Calu3 (cell line): ENCODE results near the gene RERE. TPM values are rescaled to one million over a fixed set of nuclear protein-coding genes. Genes with fewer than 3 reads are reported as not detected.

Experiments used
- BruUV-seq: library from RNA; stranded (reverse); fragments of 400-500 nt; replicated peaks from 2 replicates; lab custom pipeline; 2021; lab: Mats Ljungman, UMichigan
- CTCF ChIA-PET: fragments of 300-600 bp; sonication (Branson Sonifier 250); formaldehyde crosslinking; loops from one replicate; lab custom pipeline; 2022; ENCODE audit warnings: antibody characterized with exemption; lab: Charles Lee
- DNase-seq: peaks from one replicate; pipeline ENCODE4 v3.0.0; 2022
- H3K27ac Mint-ChIP-seq: one replicate; pipeline ENCODE4 v1.8.0; 2022; ENCODE audit warnings: mixed read lengths; ENCODE audit not compliant: unreplicated experiment
- H3K27me3 Mint-ChIP-seq: one replicate; pipeline ENCODE4 v1.8.0; 2022; ENCODE audit warnings: mixed read lengths; ENCODE audit not compliant: unreplicated experiment
- H3K36me3 Mint-ChIP-seq: one replicate; pipeline ENCODE4 v1.8.0; 2022; ENCODE audit warnings: mild to moderate bottlenecking, moderate library complexity, mixed read lengths; ENCODE audit not compliant: insufficient read depth, unreplicated experiment
- H3K4me1 Mint-ChIP-seq: one replicate; pipeline ENCODE4 v1.8.0; 2022; ENCODE audit warnings: mild to moderate bottlenecking, low read depth, mixed read lengths; ENCODE audit not compliant: unreplicated experiment
- H3K4me3 Mint-ChIP-seq: one replicate; pipeline ENCODE4 v1.8.0; 2022; ENCODE audit warnings: mild to moderate bottlenecking, low read depth, moderate library complexity, mixed read lengths; ENCODE audit not compliant: unreplicated experiment
- H3K9me3 Mint-ChIP-seq: one replicate; pipeline ENCODE4 v1.8.0; 2022; ENCODE audit warnings: low read depth, mixed read lengths; ENCODE audit not compliant: unreplicated experiment
- CTCF ChIP-seq: fragments of 200-600 bp; IDR thresholded peaks from one replicate; pipeline ENCODE4 v1.8.0; 2022; ENCODE audit warnings: antibody characterized with exemption; ENCODE audit not compliant: unreplicated experiment
- intact Hi-C: fragments of 100-400 bp; cut with micrococcal nuclease; formaldehyde crosslinking; loops from one replicate; pipeline ENCODE4 v1.10.0; 2022; ENCODE audit not compliant: unreplicated experiment
- total RNA-seq: library from RNA; stranded (reverse); gene quantifications from 2 replicates; pipeline ENCODE4 v1.2.3, GENCODE V29; 2022

RERE gene
- total RNA-seq, 1 experiment from 2014 or later, result 45.9 TPM

GRCh38 chr1:8404460-8405370 lies 412.7 kb downstream of the RERE start:
- intact Hi-C loops, result no loop called here
- no peak overlapping the region for H3K27ac Mint-ChIP-seq
- DNase-seq, result no peak
- H3K4me1 Mint-ChIP-seq, result peaks cover 11% of the 10 kb centered on the region
- CTCF ChIA-PET, result interaction anchor here (0.7 to 1.0 kb wide), 2 partner anchors 20 to 167 kb away, joined by 3 read pairs; no protein-coding TSS in a partner anchor
- H3K4me3 Mint-ChIP-seq, result no peak overlapping the region
- no TSS peak for BruUV-seq
- H3K36me3 Mint-ChIP-seq, result no peaks in the 10 kb centered on the region
- H3K27me3 Mint-ChIP-seq, result no peaks in the 10 kb centered on the region
- no peaks in the 10 kb centered on the region for H3K9me3 Mint-ChIP-seq
- no peak for TF ChIP-seq CTCF

- no peak for TF ChIP-seq CTCF
- CTCF ChIA-PET, result interaction anchor here (0.8 kb wide), 1 partner anchor 21 kb away, joined by 7 read pairs; no protein-coding TSS in a partner anchor
- H3K27ac Mint-ChIP-seq, result no peak overlapping the region
- no peaks in the 10 kb centered on the region for H3K9me3 Mint-ChIP-seq
- no peak overlapping the region for H3K4me3 Mint-ChIP-seq
- no peak for DNase-seq
- H3K27me3 Mint-ChIP-seq, result no peaks in the 10 kb centered on the region
- no TSS peak for BruUV-seq
- peaks cover 5% of the 10 kb centered on the region for H3K36me3 Mint-ChIP-seq
- intact Hi-C loops, result no loop called here
- peaks cover 15% of the 10 kb centered on the region for H3K4me1 Mint-ChIP-seq
Observed at GRCh38 chr1:8402109-8402710, 415.2 kb downstream of the RERE start.

GRCh38 chr1:8398677-8399076 lies 418.8 kb downstream of the RERE start:
- Mint-ChIP-seq H3K27ac (no peak overlapping the region), H3K36me3 (peaks cover 5% of the 10 kb centered on the region), H3K4me3 (no peak overlapping the region), H3K4me1 (peaks cover 28% of the 10 kb centered on the region), H3K27me3 (no peaks in the 10 kb centered on the region), H3K9me3 (no peaks in the 10 kb centered on the region)
- CTCF ChIA-PET, result no interaction called here
- no TSS peak for BruUV-seq
- intact Hi-C loops, result no loop called here
- no peak for DNase-seq
- TF ChIP-seq CTCF, result no peak

- no peak for DNase-seq
- H3K4me1 Mint-ChIP-seq, result peaks cover 28% of the 10 kb centered on the region
- no peaks in the 10 kb centered on the region for H3K9me3 Mint-ChIP-seq
- intact Hi-C loops, result no loop called here
- peaks cover 5% of the 10 kb centered on the region for H3K36me3 Mint-ChIP-seq
- H3K27ac Mint-ChIP-seq, result no peak overlapping the region
- no peak overlapping the region for H3K4me3 Mint-ChIP-seq
- H3K27me3 Mint-ChIP-seq, result no peaks in the 10 kb centered on the region
- no peak for TF ChIP-seq CTCF
- CTCF ChIA-PET, result interaction anchor here (1.1 kb wide), 1 partner anchor 11 kb away, joined by 3 read pairs; no protein-coding TSS in a partner anchor
- no TSS peak for BruUV-seq
Observed at GRCh38 chr1:8398086-8398485, 419.4 kb downstream of the RERE start.
